Activated CD8-positive, alpha-beta memory T cell treated with anti-CD3 and anti-CD28 coated beads, Interleukin-2, amount 50 U/mL, for 24 hours (primary cell): Measurements from ENCODE around the gene FRAT2.
A peak's percentile ranks its signal among the peaks of the same experiment; 100 is the strongest.

ENCODE experiments used
- DNase-seq: peaks from one replicate; pipeline ENCODE4 v3.0.0-alpha.2; 2020; ENCODE audit errors: extremely low read depth

FRAT2 gene, protein sequence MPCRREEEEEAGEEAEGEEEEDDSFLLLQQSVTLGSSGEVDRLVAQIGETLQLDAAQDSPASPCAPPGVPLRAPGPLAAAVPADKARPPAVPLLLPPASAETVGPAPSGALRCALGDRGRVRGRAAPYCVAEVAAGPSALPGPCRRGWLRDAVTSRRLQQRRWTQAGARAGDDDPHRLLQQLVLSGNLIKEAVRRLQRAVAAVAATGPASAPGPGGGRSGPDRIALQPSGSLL

DNA sequence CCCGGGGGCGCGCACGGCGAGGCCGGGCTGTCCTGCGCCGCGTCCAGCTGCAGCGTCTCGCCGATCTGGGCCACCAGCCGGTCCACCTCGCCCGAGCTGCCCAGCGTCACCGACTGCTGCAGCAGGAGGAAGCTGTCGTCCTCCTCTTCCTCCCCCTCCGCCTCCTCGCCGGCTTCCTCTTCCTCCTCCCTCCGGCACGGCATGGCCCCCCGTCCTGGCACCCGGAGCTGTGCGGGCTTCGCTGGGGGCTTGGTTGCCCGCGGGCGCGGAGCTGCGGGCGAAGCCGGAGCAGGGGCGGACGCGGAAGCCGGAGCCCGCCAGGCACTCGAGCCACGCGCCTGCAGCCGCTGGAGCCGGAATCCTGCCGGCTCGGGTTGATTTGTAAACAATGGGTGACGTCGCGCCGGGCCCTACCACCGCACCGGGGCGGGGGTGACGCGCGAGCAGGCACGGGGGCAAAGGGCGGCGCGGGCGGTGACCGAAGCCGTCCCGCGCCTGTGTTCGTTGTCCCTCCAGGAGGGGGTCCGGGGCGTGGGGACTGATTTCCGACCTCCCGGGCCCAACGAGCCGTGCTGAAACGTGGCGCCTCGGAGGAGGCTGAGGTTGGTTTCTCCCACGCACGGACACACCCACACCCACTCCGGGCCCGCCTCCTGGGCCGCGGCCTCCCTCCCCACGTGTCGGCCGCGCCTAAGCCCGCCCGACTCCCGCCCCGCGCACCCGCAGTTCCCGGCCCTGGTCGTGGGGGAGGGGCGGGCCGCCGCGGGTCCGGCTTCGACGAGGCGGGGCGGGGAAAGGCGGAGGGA is at the start of gene FRAT2:
TSS of gene FRAT2 (minus strand) at position 360 of the 806 bp plus-strand sequence. CDS start at position 203, 157 bp downstream.
- peak; percentile 63 for DNase-seq

DNA sequence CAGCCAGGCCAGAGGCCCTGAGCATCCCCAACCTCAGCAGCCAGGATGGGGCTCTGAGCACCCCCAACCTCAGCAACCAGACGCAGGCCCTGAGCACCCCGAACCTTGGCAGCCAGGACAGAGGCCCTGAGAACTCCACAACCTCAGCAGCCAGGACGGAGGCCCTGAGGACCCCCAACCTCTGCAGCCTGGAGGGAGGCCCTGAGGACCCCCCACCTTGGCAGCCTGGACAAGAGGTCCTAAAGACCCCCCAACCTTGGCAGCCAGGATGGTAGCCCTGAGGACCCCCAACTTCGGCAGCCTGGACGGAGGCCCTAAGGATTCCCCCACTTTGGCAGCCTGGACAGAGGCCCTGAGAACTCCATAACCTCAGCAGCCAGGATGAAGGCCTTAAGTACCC is 49.6 kb upstream of the FRAT2 start:
- DNase-seq: no peak

DNA sequence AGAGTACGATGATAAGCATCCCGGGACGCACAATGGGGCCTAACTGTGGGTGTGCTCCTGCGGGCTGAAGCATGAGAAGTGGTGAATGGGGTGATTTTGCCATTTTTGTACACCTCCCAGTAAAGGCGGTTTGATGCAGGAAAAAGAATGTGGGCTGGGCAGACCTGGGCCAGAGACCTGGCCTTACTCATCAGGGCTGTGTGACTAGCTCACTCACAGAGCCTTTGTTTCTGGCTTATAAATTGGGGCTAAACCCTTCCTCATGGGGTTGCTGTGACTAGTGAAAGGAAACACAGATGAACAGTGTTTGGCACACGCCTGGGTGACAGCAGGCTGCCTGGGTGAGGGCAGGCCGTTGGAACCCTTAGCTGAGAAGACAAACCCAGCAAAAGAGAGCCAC is 48.6 kb upstream of the FRAT2 start:
- DNase-seq: no peak

DNA sequence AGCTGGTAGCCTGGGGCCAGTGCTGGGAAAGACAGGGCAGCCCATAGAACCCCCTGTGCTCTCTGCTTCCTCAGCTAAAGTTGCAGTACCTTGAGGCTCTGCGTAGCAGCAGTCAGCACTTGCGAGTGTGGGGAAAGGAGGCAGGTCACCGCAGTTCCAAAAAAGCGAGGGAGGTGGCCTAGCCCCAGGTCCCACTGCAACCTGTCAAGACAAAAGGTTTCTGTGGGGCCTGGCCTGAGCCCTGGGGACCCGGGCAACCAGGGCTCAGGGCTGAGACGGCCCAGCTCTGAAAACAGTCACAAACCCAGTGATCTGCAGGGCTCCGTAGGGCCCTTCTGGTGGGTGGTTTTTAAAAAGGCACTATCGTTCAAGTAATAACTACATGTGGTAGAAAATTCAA is 47.1 kb upstream of the FRAT2 start:
- DNase-seq: no peak

DNA sequence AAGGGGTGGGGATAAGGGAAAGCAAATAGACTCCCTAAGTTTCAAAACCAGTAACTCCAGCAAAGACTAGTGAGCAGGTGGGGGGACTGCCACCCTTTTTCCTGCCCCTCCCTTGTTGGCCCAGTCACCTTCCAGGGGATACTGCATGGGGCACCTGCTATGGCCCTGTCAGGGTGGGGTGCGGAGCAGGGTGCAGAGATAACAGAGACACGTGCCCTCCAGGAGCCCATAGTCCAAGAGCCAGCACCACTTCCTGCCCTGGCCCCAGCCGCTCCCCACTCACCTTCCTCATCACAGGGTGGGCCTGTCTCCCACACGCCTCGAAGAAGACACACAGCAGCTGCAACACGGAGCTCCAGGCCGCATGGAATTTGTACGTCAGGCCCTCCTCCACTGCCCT is 46.0 kb upstream of the FRAT2 start:
- no peak for DNase-seq

DNA sequence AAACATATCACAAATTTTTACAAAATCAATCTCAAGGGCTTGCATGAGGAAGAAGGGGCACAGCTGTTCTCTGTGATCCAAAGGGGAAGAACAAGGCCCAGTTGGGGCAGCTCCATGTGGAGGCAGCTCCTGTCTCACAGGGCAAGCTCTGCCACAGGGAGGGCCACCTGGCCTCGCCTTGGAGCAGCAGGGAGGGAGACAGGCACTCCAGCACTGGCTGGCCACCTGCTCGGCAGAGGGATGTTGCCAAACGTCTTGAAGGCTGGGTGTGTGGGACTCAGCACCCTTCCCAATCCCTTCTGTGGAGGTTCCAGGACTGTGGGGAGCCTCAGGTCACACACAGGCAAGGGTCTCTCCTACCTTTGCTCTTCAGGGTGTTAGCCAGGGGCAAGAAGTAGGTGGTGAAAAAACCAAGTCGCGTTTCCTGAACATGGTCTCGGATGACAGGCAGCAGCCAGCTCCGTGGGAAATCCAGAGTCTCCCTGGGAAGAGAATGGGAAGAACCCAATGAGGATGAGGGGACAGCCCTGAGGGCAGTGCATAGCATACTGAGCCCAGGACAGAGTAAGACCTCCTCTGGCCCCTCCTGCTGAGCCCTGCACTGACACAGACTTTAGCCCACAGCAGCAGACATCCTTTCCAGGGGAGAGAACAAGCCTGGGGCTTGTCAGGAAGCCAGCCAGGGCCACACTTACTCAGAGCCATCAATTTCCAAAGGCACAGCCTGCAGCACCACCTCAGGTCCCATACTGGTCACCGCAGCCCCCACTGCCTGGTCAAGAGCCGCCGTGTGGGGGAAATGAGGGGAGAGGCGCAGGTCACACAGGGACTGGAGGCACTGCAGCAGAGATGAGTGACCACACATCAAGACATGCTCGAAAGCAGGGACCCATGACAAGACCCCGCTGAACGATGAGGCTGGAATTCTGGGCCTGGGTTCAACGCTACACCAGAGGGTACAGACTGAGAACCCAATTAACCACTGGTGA is 44.7 kb upstream of the FRAT2 start:
- DNase-seq: no peak

DNA sequence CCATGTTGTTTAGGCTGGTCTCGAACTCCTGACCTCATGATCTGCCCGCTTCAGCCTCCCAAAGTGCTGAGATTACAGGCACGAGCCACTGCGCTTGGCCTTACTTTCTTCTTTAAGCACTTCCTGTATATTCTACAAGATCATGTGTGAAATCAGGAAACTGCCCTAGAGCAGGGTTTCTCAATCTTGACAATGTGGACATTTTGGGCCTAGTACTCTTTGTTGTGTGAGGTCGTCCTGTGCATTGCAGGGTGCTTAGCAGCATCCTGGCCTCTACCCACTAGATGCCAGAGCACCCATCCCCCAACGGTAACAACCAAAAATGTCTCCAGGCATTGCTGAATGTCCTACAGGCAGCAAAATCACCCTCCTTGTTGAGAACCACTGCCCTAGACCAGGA is 41.9 kb upstream of the FRAT2 start:
- no peak for DNase-seq

DNA sequence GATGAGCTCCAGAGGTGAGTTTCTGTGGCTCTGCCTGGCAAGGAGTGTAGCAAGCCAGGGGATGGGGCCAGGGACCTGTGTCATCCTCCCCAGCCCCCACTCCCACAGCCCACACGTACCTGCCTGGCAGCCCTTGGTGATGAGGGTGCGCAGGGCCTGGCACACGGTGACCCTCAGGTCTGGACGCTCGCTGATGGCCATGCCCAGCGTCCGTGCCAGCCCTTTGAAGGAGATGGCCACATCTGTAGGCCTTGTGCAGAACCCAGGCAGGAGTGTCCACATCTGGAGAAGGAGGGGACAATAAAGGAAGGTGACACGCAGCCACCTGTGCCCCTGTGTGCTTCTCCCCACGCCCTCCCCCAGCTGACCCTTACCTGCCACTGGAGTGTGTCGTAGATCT is 38.9 kb upstream of the FRAT2 start:
- DNase-seq: no peak

DNA sequence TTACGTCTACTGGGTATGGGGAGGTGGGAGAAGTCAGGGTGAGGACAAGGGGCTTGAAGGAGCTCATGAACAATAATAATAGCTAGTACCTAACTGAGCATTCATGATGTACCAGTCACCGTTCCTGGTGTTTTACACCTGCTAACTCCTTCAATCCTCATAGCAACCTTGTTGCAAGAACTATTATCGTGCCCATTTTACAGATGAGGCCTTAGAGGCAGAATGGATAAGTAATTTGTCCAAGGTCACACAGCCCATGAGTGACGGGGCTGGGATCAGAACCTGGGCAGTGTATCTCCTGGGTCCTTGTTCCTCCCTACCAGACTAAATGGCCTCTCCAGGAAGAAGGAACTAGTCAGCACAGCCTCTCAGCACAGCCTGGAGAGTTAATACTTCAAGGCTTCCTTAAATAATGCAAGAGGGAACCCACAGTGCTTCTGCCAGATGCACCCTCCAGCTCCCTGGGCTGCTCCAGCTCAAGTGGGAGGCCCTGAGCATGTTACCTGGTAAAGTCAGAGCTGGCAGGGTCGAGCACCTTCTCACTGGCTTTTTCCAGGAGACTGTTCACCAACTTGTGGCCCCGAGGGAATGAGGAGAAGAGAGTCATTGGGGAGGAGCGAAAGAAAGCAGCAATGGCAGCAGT is 37.8 kb upstream of the FRAT2 start:
- no peak for DNase-seq

DNA sequence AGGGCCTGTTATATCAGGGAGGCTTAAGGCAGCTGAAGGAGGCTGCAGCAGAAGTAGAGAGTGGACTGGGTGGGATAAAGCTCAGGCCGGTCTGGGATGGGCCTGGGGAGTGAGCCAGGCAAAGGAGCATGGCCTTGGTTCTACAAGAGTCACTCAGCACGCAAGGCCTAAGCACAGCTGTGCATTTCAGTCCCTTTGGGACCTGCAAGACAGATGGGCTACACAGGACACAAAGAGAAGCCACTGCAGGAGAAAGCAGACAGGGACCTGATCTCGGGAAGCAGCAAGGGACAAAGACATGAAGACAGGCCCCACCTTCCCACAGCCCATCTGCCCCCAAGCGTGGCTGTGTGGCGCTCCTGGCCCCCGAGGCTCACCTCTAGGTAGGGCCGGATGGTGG is 37.2 kb upstream of the FRAT2 start:
- DNase-seq: no peak

DNA sequence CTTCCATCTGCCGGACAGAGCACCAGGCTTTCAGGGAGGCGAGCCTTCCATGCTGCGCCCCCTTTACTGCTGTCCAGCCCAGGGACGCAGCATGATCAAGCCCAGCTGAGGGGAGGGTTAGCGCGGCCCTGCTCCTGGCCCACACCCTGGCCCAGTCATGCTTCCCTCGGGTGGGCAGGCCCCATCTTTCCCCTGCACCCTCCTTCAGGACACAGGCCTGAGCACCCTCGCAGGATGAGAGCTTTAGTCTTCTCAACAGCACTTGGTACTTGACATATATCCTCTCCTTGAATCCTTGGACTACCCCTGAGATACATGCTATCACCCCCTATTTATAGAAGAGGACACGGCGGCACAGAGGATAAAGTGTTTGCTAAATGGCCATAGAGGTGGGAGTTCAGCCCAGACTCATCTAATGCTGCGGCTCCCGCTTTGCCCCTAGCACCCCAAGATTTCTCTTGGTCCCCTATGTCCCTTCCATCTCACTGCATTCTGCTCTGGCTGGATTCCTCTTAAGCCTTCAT is 32.7 kb upstream of the FRAT2 start:
- no peak for DNase-seq

DNA sequence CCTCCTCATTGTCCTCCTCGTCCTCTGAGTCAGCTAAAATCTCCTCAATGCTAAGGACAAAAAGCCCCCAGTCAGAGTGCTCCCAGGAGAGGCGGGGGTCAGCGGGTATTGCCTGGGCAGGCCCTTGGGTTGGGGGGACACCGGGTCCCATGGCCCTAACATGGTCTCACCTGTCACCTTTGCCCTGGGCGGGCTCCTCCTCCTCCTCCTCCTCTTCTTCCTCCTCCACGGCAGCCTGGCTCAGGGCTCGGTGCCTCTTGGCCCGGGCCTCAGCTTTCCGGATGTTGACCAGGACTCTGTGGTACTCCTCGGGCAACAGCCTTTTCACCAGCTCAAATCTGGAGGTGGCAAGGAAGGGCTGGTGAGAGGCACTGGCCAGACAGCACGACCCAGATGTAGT is 32.0 kb upstream of the FRAT2 start:
- DNase-seq: no peak

DNA sequence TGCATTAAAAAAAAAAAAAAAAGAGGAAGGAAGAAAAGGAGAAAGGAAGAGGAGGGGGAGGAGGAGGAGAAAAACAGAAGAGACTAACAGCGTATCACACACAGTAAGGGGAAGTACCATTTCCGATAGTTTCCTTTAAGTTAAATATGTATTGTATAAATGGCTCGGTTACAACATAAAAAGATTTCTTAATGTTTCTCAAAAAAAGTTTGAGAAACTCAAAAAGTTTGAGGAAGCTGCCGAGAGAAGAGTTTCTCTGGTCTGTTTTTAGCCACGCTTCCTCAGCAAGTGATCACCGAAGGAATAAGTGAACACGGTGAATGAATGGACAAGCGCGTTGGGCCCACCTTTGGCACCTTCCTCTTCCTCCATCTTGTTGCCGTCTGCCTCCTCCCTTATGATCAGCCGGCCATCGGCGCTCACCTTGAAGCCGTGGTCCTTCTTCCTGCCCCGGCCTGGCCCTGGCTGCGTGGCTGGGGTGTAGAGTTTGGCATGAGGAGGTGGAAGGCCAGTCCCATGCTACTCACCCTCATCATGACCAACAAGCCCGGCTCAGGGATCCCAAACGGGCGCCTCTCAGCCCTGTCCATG is 31.3 kb upstream of the FRAT2 start:
- no peak for DNase-seq

DNA sequence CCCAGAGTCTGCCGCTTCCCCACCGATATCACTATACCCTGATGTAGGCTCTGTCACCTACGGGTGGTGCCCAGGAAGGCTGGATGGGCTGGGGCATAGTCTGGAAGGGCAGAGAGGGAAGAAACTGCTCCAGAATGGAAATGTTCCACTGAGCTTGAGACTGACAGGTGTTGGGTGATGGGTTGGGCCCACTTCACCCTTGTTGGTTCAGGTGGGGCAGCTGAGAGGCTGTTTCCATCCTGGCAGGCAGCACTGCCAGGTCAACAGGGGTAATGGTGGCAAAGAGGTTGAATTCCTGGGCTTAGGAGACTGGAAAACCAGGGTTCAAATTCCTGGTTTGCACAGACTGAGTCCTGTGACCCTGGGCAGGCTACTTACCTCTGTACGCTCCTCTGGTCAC is 28.5 kb upstream of the FRAT2 start:
- no peak for DNase-seq

DNA sequence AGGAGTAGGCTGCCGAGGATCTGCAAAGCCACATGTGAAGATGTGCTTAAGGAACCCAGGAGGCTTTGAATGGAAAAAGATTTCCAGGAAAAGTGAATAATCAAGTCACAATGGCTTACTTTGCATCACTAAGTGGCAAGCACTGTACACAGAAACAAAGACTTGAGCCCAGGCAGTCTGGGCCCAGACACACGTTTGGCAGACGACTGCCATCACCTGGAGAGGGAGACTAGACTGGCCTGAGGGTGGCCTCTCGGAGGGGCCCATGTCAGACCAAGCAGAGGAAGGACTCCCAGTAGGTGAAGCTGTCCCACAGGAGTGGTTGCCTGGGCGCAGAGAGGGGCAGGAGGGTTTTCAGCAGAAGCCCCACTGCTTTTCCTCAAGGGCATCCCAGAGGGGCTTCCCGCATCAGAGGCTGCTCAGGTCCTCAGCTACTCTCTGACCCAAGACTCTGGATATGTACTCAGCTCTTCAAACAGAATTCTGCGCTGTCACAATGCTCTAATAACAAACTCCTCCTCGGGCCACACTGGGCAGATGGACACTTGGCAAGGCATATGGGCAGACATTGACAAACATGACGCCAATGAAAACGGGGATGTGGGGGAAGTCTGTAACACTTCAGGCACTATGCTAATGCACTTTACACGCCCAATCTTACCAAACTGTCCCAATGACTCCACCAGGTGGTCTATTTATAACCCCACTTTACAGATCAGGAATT is 27.9 kb upstream of the FRAT2 start:
- no peak for DNase-seq

DNA sequence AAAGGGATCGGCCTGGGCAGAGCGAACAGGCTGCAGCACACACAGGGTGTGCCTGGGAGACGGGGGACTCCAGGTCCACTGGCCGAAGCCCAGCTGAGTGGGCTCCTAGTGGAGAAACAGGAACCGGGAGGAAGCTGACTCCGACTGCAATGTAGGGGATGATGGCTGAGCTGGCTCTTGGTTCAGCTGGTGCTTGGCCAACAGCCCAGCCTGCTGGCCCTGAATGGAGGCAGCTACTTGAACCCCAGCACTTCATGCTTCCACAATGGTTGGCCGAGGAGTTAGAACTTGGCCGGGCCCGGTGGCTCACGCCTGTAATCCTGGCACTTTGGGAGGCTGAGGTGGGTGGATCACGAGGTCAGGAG is 27.0 kb upstream of the FRAT2 start:
- DNase-seq: no peak

DNA sequence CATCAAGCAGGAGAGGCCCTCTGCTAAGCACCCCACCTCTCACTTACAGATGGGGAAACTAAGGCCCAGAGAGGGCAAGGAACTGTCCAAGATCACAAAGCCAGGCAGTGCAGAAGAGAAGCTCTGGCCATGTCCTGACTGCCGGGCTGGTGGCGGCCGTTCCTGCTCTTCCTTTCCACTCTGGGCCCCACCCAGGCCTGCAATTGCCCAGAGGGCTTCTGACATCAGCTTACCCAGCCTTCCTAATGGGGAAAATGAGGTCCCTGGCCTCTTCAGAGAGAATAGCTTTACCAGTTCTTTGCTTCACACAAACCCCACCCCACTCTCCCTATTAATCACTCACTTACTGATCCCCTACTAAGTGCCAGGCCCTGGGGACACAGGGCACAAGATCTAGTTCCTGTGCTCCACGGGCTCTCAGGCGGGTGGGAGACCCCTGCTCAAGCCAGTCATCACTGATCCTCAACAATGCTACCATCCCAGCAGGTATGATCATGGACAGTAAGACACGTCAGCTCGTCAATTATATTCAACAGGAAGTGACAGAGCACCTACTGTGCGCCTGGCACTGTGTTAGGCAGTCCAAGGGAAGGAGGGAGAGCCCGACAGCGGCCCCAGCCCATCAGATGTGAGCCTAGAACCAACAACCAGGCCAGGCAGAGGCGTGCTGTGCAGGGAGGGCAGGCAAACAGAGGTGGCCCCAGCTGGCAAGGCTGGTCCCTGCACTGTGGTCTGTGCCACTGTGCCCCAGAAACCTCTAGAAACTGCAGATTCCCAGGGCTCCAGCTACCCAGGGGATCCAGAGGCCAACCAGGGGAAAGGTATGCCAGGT is 26.4 kb upstream of the FRAT2 start:
- DNase-seq: no peak

DNA sequence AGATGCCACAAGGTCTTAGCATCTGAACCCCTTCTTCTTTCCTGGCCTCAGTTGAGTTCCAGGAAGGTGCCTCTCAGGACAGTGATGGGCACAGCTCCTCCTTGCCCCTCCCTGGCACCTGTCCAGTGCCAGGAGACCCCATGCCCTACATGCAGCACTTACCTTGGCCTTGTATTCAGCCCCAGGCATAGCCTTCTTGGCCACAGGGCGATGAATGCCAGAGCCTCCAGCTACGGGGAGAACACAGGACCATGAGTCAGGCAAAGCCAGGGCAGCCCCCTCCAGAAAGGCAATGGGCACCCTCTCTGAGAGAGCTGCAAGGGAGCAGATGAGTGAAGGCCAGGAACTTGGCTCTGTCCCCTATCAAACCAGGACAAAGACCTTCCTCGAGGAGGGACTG is 24.3 kb upstream of the FRAT2 start:
- DNase-seq: no peak

DNA sequence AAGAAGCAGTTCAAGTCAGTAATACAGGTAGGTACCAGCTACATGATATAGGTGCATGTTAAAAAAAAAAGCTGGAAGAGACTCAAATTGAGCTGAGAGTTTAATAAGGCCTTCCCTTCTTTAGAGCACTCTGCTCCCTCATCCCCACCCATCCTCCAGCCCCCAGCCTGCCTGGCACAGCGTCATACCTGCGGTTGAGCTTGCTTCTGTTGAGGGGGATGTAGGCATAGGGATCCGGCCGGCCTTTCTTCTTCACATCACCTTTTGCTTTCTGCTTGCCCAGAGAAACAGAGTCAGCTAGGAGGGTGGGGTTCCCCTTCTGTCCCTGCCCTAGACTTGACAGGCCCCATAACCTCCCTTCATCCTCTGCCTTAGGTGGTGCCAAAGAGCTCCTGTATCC is 23.8 kb upstream of the FRAT2 start:
- no peak for DNase-seq

DNA sequence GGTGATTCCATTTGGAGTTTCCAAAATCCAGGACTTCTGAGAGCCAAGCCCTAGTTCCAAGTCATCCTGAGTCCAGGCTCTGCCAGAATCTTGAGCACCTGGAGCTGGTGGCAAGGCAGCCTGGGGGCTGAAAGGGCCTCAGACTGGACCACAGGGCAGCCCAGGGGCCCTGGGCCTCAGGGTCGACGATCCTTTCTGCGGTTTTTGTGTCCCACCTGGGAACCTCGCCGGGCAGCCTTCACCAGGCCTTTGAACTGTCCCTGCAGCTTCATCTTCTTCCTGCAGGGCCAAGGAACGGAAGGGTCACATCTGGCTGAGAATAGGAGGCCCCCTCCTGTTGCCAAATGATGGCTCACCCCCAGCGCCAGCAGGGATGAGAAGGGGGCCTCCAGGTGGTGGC is 22.4 kb upstream of the FRAT2 start:
- DNase-seq: no peak
